DOHH2 (cell line): ENCODE results near the gene SIRPB1.

Experiments
- H3F3A ChIP-seq: fragments of 200-600 bp; sonication (generic), shearing (Covaris generic); 2 replicates; pipeline ENCODE4 v1.6.0; 2016; ENCODE audit warnings: antibody characterized with exemption, mild to moderate bottlenecking; ENCODE audit not compliant: control insufficient read depth, insufficient read depth
- H3K27ac ChIP-seq: fragments of 200-600 bp; sonication (generic); 2 replicates; pipeline ENCODE4 v1.5.1; 2014; ENCODE audit warnings: low read depth, mild to moderate bottlenecking, low read length, moderate library complexity
- H3K27me3 ChIP-seq: fragments of 200-600 bp; sonication (generic); 2 replicates; pipeline ENCODE4 v1.6.1; 2014; ENCODE audit warnings: mild to moderate bottlenecking, low read length, mixed read lengths; ENCODE audit not compliant: control insufficient read depth
- H3K36me3 ChIP-seq: fragments of 200-600 bp; sonication (generic); 2 replicates; pipeline ENCODE4 v1.6.1; 2014; ENCODE audit warnings: mild to moderate bottlenecking, low read length, moderate library complexity, mixed read lengths; ENCODE audit not compliant: control insufficient read depth
- H3K4me1 ChIP-seq: fragments of 200-600 bp; sonication (generic); 2 replicates; pipeline ENCODE4 v1.6.1; 2014; ENCODE audit warnings: mild to moderate bottlenecking, low read length, mixed read lengths; ENCODE audit not compliant: control insufficient read depth
- H3K4me2 ChIP-seq: fragments of 200-600 bp; sonication (generic); 2 replicates; pipeline ENCODE4 v1.6.0; 2014; ENCODE audit warnings: mild to moderate bottlenecking, low read length, moderate library complexity
- H3K4me3 ChIP-seq: fragments of 200-600 bp; sonication (generic); 2 replicates; pipeline ENCODE4 v1.5.1; 2014; ENCODE audit warnings: mild to moderate bottlenecking, low read length, mixed read lengths
- H3K79me2 ChIP-seq: fragments of 200-600 bp; sonication (generic); 2 replicates; pipeline ENCODE4 v1.6.1; 2014; ENCODE audit warnings: mild to moderate bottlenecking, low read length, mixed read lengths; ENCODE audit not compliant: control insufficient read depth
- H3K9me2 ChIP-seq: fragments of 200-600 bp; sonication (generic); replicated peaks from 2 replicates; pipeline ENCODE4 v1.6.1; 2014; ENCODE audit warnings: mild to moderate bottlenecking, low read length, mixed read lengths; ENCODE audit not compliant: control insufficient read depth
- H3K9me3 ChIP-seq: fragments of 200-600 bp; sonication (generic); 2 replicates; pipeline ENCODE4 v1.6.1; 2014; ENCODE audit warnings: antibody characterized with exemption, low read length, mixed read lengths; ENCODE audit not compliant: control insufficient read depth, insufficient read depth
- H4K20me1 ChIP-seq: fragments of 200-600 bp; sonication (generic); 2 replicates; pipeline ENCODE4 v1.6.0; 2014; ENCODE audit warnings: low read depth, mild to moderate bottlenecking, antibody characterized with exemption, low read length, moderate library complexity; ENCODE audit not compliant: control insufficient read depth, insufficient read depth
- CTCF ChIP-seq: fragments of 200-600 bp; sonication (generic); IDR thresholded peaks from one replicate; pipeline ENCODE4 v1.5.1; 2014; ENCODE audit warnings: antibody characterized with exemption, mild to moderate bottlenecking, low read depth, low read length; ENCODE audit not compliant: poor library complexity, severe bottlenecking
- EZH2phosphoT487 ChIP-seq: fragments of 200-600 bp; sonication (generic); IDR thresholded peaks from 2 replicates; pipeline ENCODE4 v1.6.1; 2017; ENCODE audit warnings: borderline replicate concordance, mild to moderate bottlenecking, antibody characterized with exemption, low read length, moderate library complexity, mixed read lengths

Gene SIRPB1

DNA sequence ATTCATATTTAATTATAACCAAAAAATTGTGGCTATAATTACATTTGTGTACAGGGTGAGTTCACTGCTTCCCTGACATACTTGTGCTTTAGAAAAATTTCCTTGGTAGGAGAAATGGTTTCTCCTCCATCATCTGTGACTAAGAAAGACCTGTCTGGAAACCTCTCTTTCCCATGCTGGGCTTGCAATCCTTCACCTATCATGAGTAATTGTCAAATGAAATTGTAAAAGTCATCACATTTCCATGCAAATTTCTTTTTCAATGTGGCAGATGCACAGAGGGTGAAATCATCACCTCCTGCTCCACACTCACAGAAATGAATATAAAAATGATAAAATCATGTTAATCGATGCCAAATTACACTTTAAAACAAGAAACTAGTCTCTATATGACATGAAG is 1.5 kb upstream of the SIRPB1 start:
- TF ChIP-seq CTCF = no peak
- no peak for TF ChIP-seq EZH2phosphoT487

DNA sequence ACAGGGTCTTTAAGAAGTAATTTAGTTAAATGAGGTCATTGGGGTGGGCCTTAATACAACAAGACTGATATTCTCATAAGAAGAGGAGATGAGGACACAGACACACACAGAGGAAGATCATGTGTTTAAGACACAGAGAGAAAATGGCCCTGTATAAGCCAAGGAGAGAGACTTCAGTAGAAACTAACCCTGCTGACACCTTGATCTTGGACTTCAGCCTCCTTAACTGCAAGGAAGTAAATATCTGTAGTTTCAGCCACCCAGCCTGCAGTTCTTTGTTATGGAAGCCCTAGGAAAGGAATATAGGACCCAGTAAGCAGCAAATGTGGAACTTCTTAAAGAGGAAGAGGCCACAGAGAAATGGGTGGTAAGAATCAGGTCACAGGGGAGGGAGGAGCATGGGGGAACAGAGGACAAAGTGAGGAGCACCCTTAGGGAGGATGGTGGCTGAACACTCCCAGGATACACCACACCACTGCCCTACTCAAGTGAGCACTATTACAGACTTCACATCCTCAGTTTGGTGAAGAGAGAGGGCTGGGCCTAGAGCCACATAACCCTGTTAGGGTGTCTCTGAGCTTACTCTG is 762 bp downstream of the SIRPB1 start:
- H3K4me3 ChIP-seq = peak overlapping the region; percentile 26

More for the DNA sequence above, 1.5 kb upstream of the SIRPB1 start:
- no peak overlapping the region for H3K27ac ChIP-seq
- H3K79me2 ChIP-seq = no peaks in the 10 kb centered on the region
- H3K4me2 ChIP-seq = no peak overlapping the region
- no peaks in the 10 kb centered on the region for H3K9me3 ChIP-seq
- no peaks in the 10 kb centered on the region for H3K9me2 ChIP-seq
- no peaks in the 10 kb centered on the region for H3K36me3 ChIP-seq
- H4K20me1 ChIP-seq = no peaks in the 10 kb centered on the region
- H3F3A ChIP-seq = 0 out of 2 replicates have a peak, but pooled peaks cover 4% of the 10 kb centered on the region
- 0 out of 2 replicates have a peak, but pooled peaks cover 3% of the 10 kb centered on the region for H3K27me3 ChIP-seq
- peaks cover 77% of the 10 kb centered on the region for H3K4me1 ChIP-seq
- H3K4me3 ChIP-seq = no peak overlapping the region

GRCh38 chr20:1618479-1618878 is 1.3 kb downstream of the SIRPB1 start:
- H3K4me1 ChIP-seq = peaks cover 81% of the 10 kb centered on the region
- no peaks in the 10 kb centered on the region for H4K20me1 ChIP-seq
- TF ChIP-seq EZH2phosphoT487 (no peak), CTCF (no peak)
- 0 out of 2 replicates have a peak overlapping the region, but pooled peaks have one; percentile 26 for H3K4me3 ChIP-seq
- H3K27ac ChIP-seq = peak overlapping the region; percentile 17; the same call in 1 of the 2 replicates
- H3K36me3 ChIP-seq = no peaks in the 10 kb centered on the region
- H3K4me2 ChIP-seq = peak overlapping the region; percentile 44
- H3F3A ChIP-seq = 0 out of 2 replicates have a peak, but pooled peaks cover 4% of the 10 kb centered on the region
- H3K79me2 ChIP-seq = no peaks in the 10 kb centered on the region
- no peaks in the 10 kb centered on the region for H3K9me2 ChIP-seq
- H3K27me3 ChIP-seq = no peaks in the 10 kb centered on the region
- H3K9me3 ChIP-seq = no peaks in the 10 kb centered on the region

More for the DNA sequence above, 762 bp downstream of the SIRPB1 start:
- peak overlapping the region; percentile 44 for H3K4me2 ChIP-seq
- no peak for TF ChIP-seq EZH2phosphoT487
- TF ChIP-seq CTCF = no peak
- no peaks in the 10 kb centered on the region for H3K9me2 ChIP-seq
- no peaks in the 10 kb centered on the region for H4K20me1 ChIP-seq
- H3K79me2 ChIP-seq = no peaks in the 10 kb centered on the region
- no peaks in the 10 kb centered on the region for H3K36me3 ChIP-seq
- no peaks in the 10 kb centered on the region for H3K27me3 ChIP-seq
- peaks cover 87% of the 10 kb centered on the region for H3K4me1 ChIP-seq
- 0 out of 2 replicates have a peak, but pooled peaks cover 4% of the 10 kb centered on the region for H3F3A ChIP-seq
- peak overlapping the region; percentile 17 for H3K27ac ChIP-seq
- H3K9me3 ChIP-seq = no peaks in the 10 kb centered on the region
